ENCODE data around the gene DHX15.

- TF ChIP-seq ZNF883 (CRISPR knock-in tag; IDR thresholded peaks at IDR 0.05; ENCODE audit: not compliant biosample characterization) (no peak), CTCF (CRISPR knock-in tag; IDR thresholded peaks at IDR 0.05) (no peak), ZNF652 (CRISPR knock-in tag; IDR thresholded peaks at IDR 0.05; ENCODE audit: borderline replicate concordance, low read depth) (no peak), HDAC6 (IDR thresholded peaks at IDR 0.05; ENCODE audit: low read depth, low read length) (no peak), USF2 (IDR thresholded peaks at IDR 0.05; ENCODE audit: low read depth, low read length) (no peak), USF2 (CRISPR knock-in tag; IDR thresholded peaks at IDR 0.05; ENCODE audit: borderline replicate concordance) (no peak), NR3C1 (CRISPR knock-in tag; IDR thresholded peaks at IDR 0.05) (no peak), RAD21 (CRISPR knock-in tag; IDR thresholded peaks at IDR 0.05) (no peak), SNAPC5 (CRISPR knock-in tag; IDR thresholded peaks at IDR 0.05; ENCODE audit: borderline replicate concordance) (no peak), PHF8 (CRISPR knock-in tag; IDR thresholded peaks at IDR 0.05) (no peak), E2F5 (CRISPR knock-in tag; conservative IDR thresholded peaks at IDR 0.05) (no peak), MAX (IDR thresholded peaks at IDR 0.05) (no peak), MLLT10 (CRISPR knock-in tag; IDR thresholded peaks at IDR 0.05) (no peak), RBFOX2 (IDR thresholded peaks at IDR 0.05; ENCODE audit: low read depth, low read length) (no peak), TCF7L2 (IDR thresholded peaks at IDR 0.05; ENCODE audit: low read depth, low read length) (no peak)
These were observed 4.0 kb upstream of the DHX15 start for GRCh38 chr4:24588216-24588954.

Data from HepG2 (cell line).